Keratinocyte (primary cell): ENCODE results near the gene P4HB. TPM values are rescaled to one million over a fixed set of nuclear protein-coding genes. Genes with fewer than 3 reads are reported as not detected.
A peak's percentile ranks its signal among the peaks of the same experiment; 100 is the strongest.

ENCODE experiments used
- DNase-seq: peaks from one replicate; pipeline ENCODE4 v3.0.0-alpha.2; 2011; ENCODE audit warnings: low read depth, missing footprints, low spot score
- FAIRE-seq: peaks from 2 replicates; lab custom pipeline; 2011; peaks lifted over from hg19 to GRCh38; lab: Jason Lieb, UNC
- H2AFZ ChIP-seq: 2 replicates; pipeline ENCODE4 v1.6.0; 2012; ENCODE audit warnings: low read length, control low read depth, inconsistent platforms; ENCODE audit not compliant: control insufficient read depth
- H3K27ac ChIP-seq: 2 replicates; pipeline ENCODE4 v1.5.1; 2011; ENCODE audit warnings: low read length; ENCODE audit not compliant: control insufficient read depth, insufficient read depth
- H3K27me3 ChIP-seq: 3 replicates; pipeline ENCODE4 v1.6.0; 2011; ENCODE audit warnings: low read length; ENCODE audit not compliant: control insufficient read depth, insufficient read depth; ENCODE audit errors: extremely low read depth
- H3K36me3 ChIP-seq, 2 experiments: 2 replicates in 1 of 2; 3 replicates in 1 of 2; pipeline ENCODE4 v1.5.1; 2011; ENCODE audit warnings: low read length in 2 of 2, mild to moderate bottlenecking in 1 of 2; ENCODE audit not compliant: control insufficient read depth in 2 of 2, insufficient read depth in 2 of 2; ENCODE audit errors: extremely low read depth in 1 of 2
- H3K4me1 ChIP-seq: 3 replicates; pipeline ENCODE4 v1.5.1; 2011; ENCODE audit warnings: low read length; ENCODE audit not compliant: control insufficient read depth, insufficient read depth; ENCODE audit errors: extremely low read depth
- H3K4me2 ChIP-seq: 3 replicates; pipeline ENCODE4 v1.6.0; 2011; ENCODE audit warnings: low read depth, low read length; ENCODE audit not compliant: control insufficient read depth, insufficient read depth; ENCODE audit errors: extremely low read depth
- H3K4me3 ChIP-seq, 3 experiments: fragments of 200-600 bp in 1 of 3; sonication (generic) in 1 of 3; 2 replicates in 2 of 3; 3 replicates in 1 of 3; pipeline ENCODE4 v1.5.1; 2011 to 2016; ENCODE audit warnings: low read length in 3 of 3, mild to moderate bottlenecking in 3 of 3, control low read depth in 2 of 3, inconsistent platforms in 1 of 3, low read depth in 1 of 3, mixed read lengths in 1 of 3, mixed run types in 1 of 3, moderate library complexity in 1 of 3; ENCODE audit not compliant: control insufficient read depth in 2 of 3, insufficient read depth in 2 of 3; ENCODE audit errors: extremely low read depth in 1 of 3
- H3K79me2 ChIP-seq: 2 replicates; pipeline ENCODE4 v1.6.0; 2012; ENCODE audit warnings: low read length; ENCODE audit not compliant: control insufficient read depth, insufficient read depth
- H3K9ac ChIP-seq: 3 replicates; pipeline ENCODE4 v1.6.0; 2011; ENCODE audit warnings: low read length; ENCODE audit not compliant: control insufficient read depth, insufficient read depth; ENCODE audit errors: extremely low read depth
- H3K9me1 ChIP-seq: 3 replicates; pipeline ENCODE4 v1.6.0; 2011; ENCODE audit warnings: low read length; ENCODE audit not compliant: control insufficient read depth, insufficient read depth; ENCODE audit errors: extremely low read depth
- H3K9me3 ChIP-seq: 2 replicates; pipeline ENCODE4 v1.5.1; 2012; ENCODE audit warnings: low read depth, low read length; ENCODE audit not compliant: control insufficient read depth
- H4K20me1 ChIP-seq: 3 replicates; pipeline ENCODE4 v1.6.0; 2011; ENCODE audit warnings: low read length; ENCODE audit not compliant: control insufficient read depth, insufficient read depth; ENCODE audit errors: extremely low read depth
- CTCF ChIP-seq, 3 experiments: IDR thresholded peaks in 1 of 3; conservative IDR thresholded peaks in 1 of 3; optimal IDR thresholded peaks in 1 of 3; 2 replicates in 2 of 3; 3 replicates in 1 of 3; pipeline versions ENCODE3 to v1.5.1; 2011; ENCODE audit warnings: low read length in 3 of 3, mild to moderate bottlenecking in 3 of 3, moderate library complexity in 2 of 3, control low read depth in 1 of 3, inconsistent platforms in 1 of 3; ENCODE audit not compliant: insufficient read depth in 2 of 3; ENCODE audit errors: extremely low read depth in 1 of 3
- EZH2 ChIP-seq: IDR thresholded peaks from one replicate; pipeline ENCODE4 v1.6.1; 2012; ENCODE audit warnings: inconsistent platforms, mild to moderate bottlenecking, low read length, moderate library complexity
- dilution Hi-C: fragments of 300-500 bp; cut with MboI; formaldehyde crosslinking; loops from one replicate; pipeline ENCODE4 v1.7.0; 2020; ENCODE audit warnings: low sequenced_read_pairs; ENCODE audit not compliant: extremely low pct_ligation_motif_present
- polyA plus RNA-seq, 5 experiments: library from polyadenylated mRNA; depleted of rRNA in 3 of 5; stranded (reverse) in 3 of 5; stranded (forward) in 1 of 5; unstranded in 1 of 5; fragments of >200 nt; gene quantifications; 1 replicate in 1 of 5; 2 replicates in 3 of 5; 3 replicates in 1 of 5; pipeline versions ENCODE4 v1.2.1 to v1.2.3, GENCODE V29; 2011 to 2012; ENCODE audit warnings: missing spikeins in 2 of 5, low read depth in 1 of 5, low replicate concordance in 1 of 5

Gene P4HB
- polyA plus RNA-seq, 1 donor (not counting 4 experiments of a cell fraction or from before 2014, with no cell fraction given), result 149 TPM

GRCh38 chr17:81822996-81823819, 37.1 kb downstream of the P4HB start:
- peaks cover 11% of the 10 kb centered on the region for H3K4me1 ChIP-seq
- no peaks in the 10 kb centered on the region for H3K79me2 ChIP-seq
- DNase-seq, result no peak
- dilution Hi-C loops, result no loop called here
- H2AFZ ChIP-seq, result no peak overlapping the region
- TF ChIP-seq EZH2 (no peak), CTCF (optimal IDR thresholded peaks at IDR 0.05 in 1 of 3, IDR thresholded peaks at IDR 0.05 in 1 of 3, conservative IDR thresholded peaks at IDR 0.05 in 1 of 3; ENCODE audit: extremely low read depth in 1 of 3, insufficient read depth in 2 of 3, low read length in 3 of 3) (no peak)
- H3K27ac ChIP-seq, result no peak overlapping the region
- H3K4me3 ChIP-seq, result no peak overlapping the region
- no peaks in the 10 kb centered on the region for H4K20me1 ChIP-seq
- H3K27me3 ChIP-seq, result no peaks in the 10 kb centered on the region
- no peak for FAIRE-seq
- no peaks in the 10 kb centered on the region for H3K9me3 ChIP-seq
- H3K4me2 ChIP-seq, result no peak overlapping the region
- peaks cover 0 to 1% of the 10 kb centered on the region in 2 experiments for H3K36me3 ChIP-seq
- H3K9me1 ChIP-seq, result no peaks in the 10 kb centered on the region
- no peak overlapping the region for H3K9ac ChIP-seq

- H3K36me3 ChIP-seq, result peaks cover 0 to 1% of the 10 kb centered on the region in 2 experiments
- no peak overlapping the region for H2AFZ ChIP-seq
- peaks cover 9% of the 10 kb centered on the region for H3K27me3 ChIP-seq
- peaks cover 11% of the 10 kb centered on the region for H3K4me1 ChIP-seq
- no peak for DNase-seq
- no peak overlapping the region for H3K4me2 ChIP-seq
- no peak overlapping the region for H3K4me3 ChIP-seq
- H3K79me2 ChIP-seq, result no peaks in the 10 kb centered on the region
- no peaks in the 10 kb centered on the region for H3K9me3 ChIP-seq
- dilution Hi-C loops, result no loop called here
- H3K9ac ChIP-seq, result peak overlapping the region; percentile 33
- TF ChIP-seq CTCF (optimal IDR thresholded peaks at IDR 0.05 in 1 of 3, IDR thresholded peaks at IDR 0.05 in 1 of 3, conservative IDR thresholded peaks at IDR 0.05 in 1 of 3; ENCODE audit: extremely low read depth in 1 of 3, insufficient read depth in 2 of 3, low read length in 3 of 3) (no peak), EZH2 (no peak)
- no peaks in the 10 kb centered on the region for H3K9me1 ChIP-seq
- no peaks in the 10 kb centered on the region for H4K20me1 ChIP-seq
- H3K27ac ChIP-seq, result no peak overlapping the region
- no peak for FAIRE-seq
Observed at GRCh38 chr17:81822312-81822637, 38.1 kb downstream of the P4HB start.
